HL-60 (cell line): ENCODE results near the gene TMEM174.

Experiments used
- POLR2AphosphoS5 ChIP-seq: IDR thresholded peaks from 2 replicates; pipeline ENCODE4 v1.6.1; 2012; ENCODE audit warnings: low read depth
- SPI1 ChIP-seq: IDR thresholded peaks from 2 replicates; pipeline ENCODE4 v1.6.1; 2012; ENCODE audit warnings: low read depth, mild to moderate bottlenecking, borderline replicate concordance
- TF ChIP-seq, protein P1 (sequence below): IDR thresholded peaks from one replicate; pipeline ENCODE4 v1.5.1; 2011; ENCODE audit warnings: low read length, control low read depth, inconsistent platforms; ENCODE audit not compliant: insufficient read depth
- TF ChIP-seq, protein P2 (sequence below): IDR thresholded peaks from 2 replicates; pipeline ENCODE4 v1.6.1; 2012; ENCODE audit warnings: low read depth; ENCODE audit not compliant: insufficient replicate concordance

DNA sequence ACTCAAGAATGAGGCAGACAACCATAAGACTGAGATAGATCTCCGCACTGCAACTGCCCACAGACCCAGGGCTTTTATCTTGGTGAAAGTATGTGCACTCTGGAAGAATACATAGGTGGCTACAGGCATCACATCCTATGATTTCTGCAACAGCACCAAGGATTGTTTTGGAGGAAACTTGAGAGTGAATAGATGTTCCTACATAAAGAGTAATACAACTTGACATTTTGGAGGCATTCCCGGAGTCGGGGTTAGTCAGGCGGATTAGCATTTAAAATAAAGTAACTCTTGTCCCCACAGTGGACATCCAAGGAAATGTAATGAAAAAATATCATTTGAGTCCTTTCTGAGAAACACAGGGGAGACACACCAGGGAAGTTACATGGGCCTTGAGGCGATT is 26.7 kb downstream of the TMEM174 start:
- TF ChIP-seq SPI1 (no peak), POLR2AphosphoS5 (no peak)
- TF ChIP-seq, protein P1, sequence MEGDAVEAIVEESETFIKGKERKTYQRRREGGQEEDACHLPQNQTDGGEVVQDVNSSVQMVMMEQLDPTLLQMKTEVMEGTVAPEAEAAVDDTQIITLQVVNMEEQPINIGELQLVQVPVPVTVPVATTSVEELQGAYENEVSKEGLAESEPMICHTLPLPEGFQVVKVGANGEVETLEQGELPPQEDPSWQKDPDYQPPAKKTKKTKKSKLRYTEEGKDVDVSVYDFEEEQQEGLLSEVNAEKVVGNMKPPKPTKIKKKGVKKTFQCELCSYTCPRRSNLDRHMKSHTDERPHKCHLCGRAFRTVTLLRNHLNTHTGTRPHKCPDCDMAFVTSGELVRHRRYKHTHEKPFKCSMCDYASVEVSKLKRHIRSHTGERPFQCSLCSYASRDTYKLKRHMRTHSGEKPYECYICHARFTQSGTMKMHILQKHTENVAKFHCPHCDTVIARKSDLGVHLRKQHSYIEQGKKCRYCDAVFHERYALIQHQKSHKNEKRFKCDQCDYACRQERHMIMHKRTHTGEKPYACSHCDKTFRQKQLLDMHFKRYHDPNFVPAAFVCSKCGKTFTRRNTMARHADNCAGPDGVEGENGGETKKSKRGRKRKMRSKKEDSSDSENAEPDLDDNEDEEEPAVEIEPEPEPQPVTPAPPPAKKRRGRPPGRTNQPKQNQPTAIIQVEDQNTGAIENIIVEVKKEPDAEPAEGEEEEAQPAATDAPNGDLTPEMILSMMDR, result no peak
- TF ChIP-seq, protein P2, sequence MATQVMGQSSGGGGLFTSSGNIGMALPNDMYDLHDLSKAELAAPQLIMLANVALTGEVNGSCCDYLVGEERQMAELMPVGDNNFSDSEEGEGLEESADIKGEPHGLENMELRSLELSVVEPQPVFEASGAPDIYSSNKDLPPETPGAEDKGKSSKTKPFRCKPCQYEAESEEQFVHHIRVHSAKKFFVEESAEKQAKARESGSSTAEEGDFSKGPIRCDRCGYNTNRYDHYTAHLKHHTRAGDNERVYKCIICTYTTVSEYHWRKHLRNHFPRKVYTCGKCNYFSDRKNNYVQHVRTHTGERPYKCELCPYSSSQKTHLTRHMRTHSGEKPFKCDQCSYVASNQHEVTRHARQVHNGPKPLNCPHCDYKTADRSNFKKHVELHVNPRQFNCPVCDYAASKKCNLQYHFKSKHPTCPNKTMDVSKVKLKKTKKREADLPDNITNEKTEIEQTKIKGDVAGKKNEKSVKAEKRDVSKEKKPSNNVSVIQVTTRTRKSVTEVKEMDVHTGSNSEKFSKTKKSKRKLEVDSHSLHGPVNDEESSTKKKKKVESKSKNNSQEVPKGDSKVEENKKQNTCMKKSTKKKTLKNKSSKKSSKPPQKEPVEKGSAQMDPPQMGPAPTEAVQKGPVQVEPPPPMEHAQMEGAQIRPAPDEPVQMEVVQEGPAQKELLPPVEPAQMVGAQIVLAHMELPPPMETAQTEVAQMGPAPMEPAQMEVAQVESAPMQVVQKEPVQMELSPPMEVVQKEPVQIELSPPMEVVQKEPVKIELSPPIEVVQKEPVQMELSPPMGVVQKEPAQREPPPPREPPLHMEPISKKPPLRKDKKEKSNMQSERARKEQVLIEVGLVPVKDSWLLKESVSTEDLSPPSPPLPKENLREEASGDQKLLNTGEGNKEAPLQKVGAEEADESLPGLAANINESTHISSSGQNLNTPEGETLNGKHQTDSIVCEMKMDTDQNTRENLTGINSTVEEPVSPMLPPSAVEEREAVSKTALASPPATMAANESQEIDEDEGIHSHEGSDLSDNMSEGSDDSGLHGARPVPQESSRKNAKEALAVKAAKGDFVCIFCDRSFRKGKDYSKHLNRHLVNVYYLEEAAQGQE, result no peak
